HEK293 (cell line): ENCODE data around the gene NRL.

Experiments used
- CTCF ChIA-PET: fragments of 350-600 bp; formaldehyde crosslinking; extraction: SDS; loops from one replicate; lab custom pipeline; 2021; ENCODE audit warnings: antibody characterized with exemption; lab: Yijun Ruan, JAX
- POLR2A ChIA-PET: fragments of 300-600 bp; formaldehyde crosslinking; extraction: SDS; loops from one replicate; lab custom pipeline; 2020; ENCODE audit warnings: antibody characterized with exemption, inconsistent platforms; lab: Yijun Ruan, JAX
- H3K27ac ChIP-seq: fragments of 200-500 bp; sonication (Bioruptor generic); 2 replicates; pipeline ENCODE4 v1.5.1; 2014; ENCODE audit warnings: low read depth, low read length, control low read depth, inconsistent platforms; ENCODE audit errors: extremely low read depth
- H3K36me3 ChIP-seq, 2 experiments: fragments of 200-500 bp in 1 of 2; sonication (Bioruptor generic) in 1 of 2; 1 replicate in 1 of 2; 2 replicates in 1 of 2; pipeline ENCODE4 v1.5.1; 2014 to 2017; ENCODE audit warnings: inconsistent platforms in 2 of 2, low read length in 2 of 2; ENCODE audit not compliant: control insufficient read depth in 2 of 2, insufficient read depth in 1 of 2
- H3K4me1 ChIP-seq: fragments of 200-500 bp; sonication (Bioruptor generic); 2 replicates; pipeline ENCODE4 v1.5.1; 2014; ENCODE audit warnings: mild to moderate bottlenecking, low read length, inconsistent platforms; ENCODE audit not compliant: control insufficient read depth, insufficient read depth
- H3K4me3 ChIP-seq: 2 replicates; pipeline ENCODE4 v1.5.1; 2011; ENCODE audit warnings: low read depth, mild to moderate bottlenecking, control low read depth, low read length, moderate library complexity
- H3K9me3 ChIP-seq: fragments of 200-500 bp; sonication (Bioruptor generic); 2 replicates; pipeline ENCODE4 v1.5.1; 2014; ENCODE audit warnings: low read depth, low read length, inconsistent platforms; ENCODE audit not compliant: control insufficient read depth, insufficient read depth
- FEZF1 ChIP-seq: fragments of 450-650 bp; formaldehyde crosslinking; IDR thresholded peaks from 2 replicates; pipeline ENCODE4 v1.5.1; 2016; ENCODE audit warnings: missing biosample characterization, missing genetic modification characterization
- GLIS1 ChIP-seq: fragments of 450-650 bp; formaldehyde crosslinking; IDR thresholded peaks from 2 replicates; pipeline ENCODE4 v1.5.1; 2016; ENCODE audit warnings: missing biosample characterization, missing genetic modification characterization
- GLIS2 ChIP-seq: fragments of 450-650 bp; formaldehyde crosslinking; IDR thresholded peaks from 2 replicates; pipeline ENCODE4 v1.5.1; 2016; ENCODE audit warnings: missing biosample characterization, missing genetic modification characterization
- MEIS1 ChIP-seq: sonication (generic); formaldehyde crosslinking; IDR thresholded peaks from 2 replicates; pipeline ENCODE4 v1.8.1; 2022; ENCODE audit warnings: missing genetic modification reagents, mild to moderate bottlenecking, borderline replicate concordance
- PRDM4 ChIP-seq: fragments of 450-650 bp; formaldehyde crosslinking; IDR thresholded peaks from 2 replicates; pipeline ENCODE4 v1.5.1; 2017; ENCODE audit warnings: missing biosample characterization, missing genetic modification characterization
- REST ChIP-seq: fragments of 450-650 bp; formaldehyde crosslinking; IDR thresholded peaks from 2 replicates; pipeline ENCODE4 v1.5.1; 2016; ENCODE audit warnings: missing biosample characterization, missing genetic modification characterization
- SP7 ChIP-seq: fragments of 450-650 bp; formaldehyde crosslinking; IDR thresholded peaks from 2 replicates; pipeline ENCODE4 v1.5.1; 2016; ENCODE audit warnings: missing biosample characterization, missing genetic modification characterization
- ZBTB20 ChIP-seq: fragments of 450-650 bp; formaldehyde crosslinking; IDR thresholded peaks from 2 replicates; pipeline ENCODE4 v1.5.1; 2016; ENCODE audit warnings: missing biosample characterization, missing genetic modification characterization
- ZBTB44 ChIP-seq: fragments of 450-650 bp; IDR thresholded peaks from 2 replicates; pipeline ENCODE4 v1.5.1; 2018; ENCODE audit warnings: missing biosample characterization, mild to moderate bottlenecking, missing genetic modification characterization
- ZBTB8A ChIP-seq: fragments of 450-650 bp; formaldehyde crosslinking; IDR thresholded peaks from 2 replicates; pipeline ENCODE4 v1.5.1; 2016; ENCODE audit warnings: missing biosample characterization, missing genetic modification characterization
- ZFP3 ChIP-seq: fragments of 450-650 bp; formaldehyde crosslinking; IDR thresholded peaks from 2 replicates; pipeline ENCODE4 v1.5.1; 2016; ENCODE audit warnings: low read depth, missing biosample characterization, missing genetic modification characterization
- ZFP41 ChIP-seq: fragments of 450-650 bp; formaldehyde crosslinking; IDR thresholded peaks from 2 replicates; pipeline ENCODE4 v1.5.1; 2016; ENCODE audit warnings: missing biosample characterization, missing genetic modification characterization, borderline replicate concordance
- ZIC2 ChIP-seq: fragments of 450-650 bp; formaldehyde crosslinking; IDR thresholded peaks from 2 replicates; pipeline ENCODE4 v1.5.1; 2016; ENCODE audit warnings: missing biosample characterization, missing genetic modification characterization
- ZNF354C ChIP-seq: fragments of 450-650 bp; formaldehyde crosslinking; IDR thresholded peaks from 2 replicates; pipeline ENCODE4 v1.5.1; 2016; ENCODE audit warnings: missing biosample characterization, missing genetic modification characterization, low read depth, borderline replicate concordance
- ZNF416 ChIP-seq: fragments of 450-650 bp; formaldehyde crosslinking; IDR thresholded peaks from 2 replicates; pipeline ENCODE4 v1.5.1; 2016; ENCODE audit warnings: missing biosample characterization, missing genetic modification characterization
- ZNF558 ChIP-seq: fragments of 450-650 bp; formaldehyde crosslinking; IDR thresholded peaks from 2 replicates; pipeline ENCODE4 v1.5.1; 2016; ENCODE audit warnings: missing biosample characterization, missing genetic modification characterization
- ZNF561 ChIP-seq: fragments of 450-650 bp; IDR thresholded peaks from 2 replicates; pipeline ENCODE4 v1.5.1; 2018; ENCODE audit warnings: missing biosample characterization, missing genetic modification characterization, borderline replicate concordance
- ZNF645 ChIP-seq: fragments of 450-650 bp; formaldehyde crosslinking; IDR thresholded peaks from 2 replicates; pipeline ENCODE4; 2016; ENCODE audit warnings: missing biosample characterization, missing genetic modification characterization
- ZNF792 ChIP-seq: fragments of 450-650 bp; formaldehyde crosslinking; IDR thresholded peaks from 2 replicates; pipeline ENCODE4 v1.5.1; 2016; ENCODE audit warnings: missing biosample characterization, missing genetic modification characterization

Gene NRL

GRCh38 chr14:24078146-24078545 lies 36.6 kb downstream of the NRL start (continued):
- TF ChIP-seq REST (tag by site-specific recombination) (no peak), ZBTB44 (tag by site-specific recombination) (no peak), ZBTB8A (tag by site-specific recombination) (no peak), PRDM4 (tag by site-specific recombination) (no peak), ZNF645 (tag by site-specific recombination) (no peak), ZIC2 (peak; percentile 90), FEZF1 (tag by site-specific recombination) (no peak), ZFP3 (tag by site-specific recombination) (no peak), ZNF354C (no peak), ZNF561 (tag by site-specific recombination) (no peak), ZFP41 (tag by site-specific recombination) (no peak), MEIS1 (CRISPR knock-in tag) (no peak), ZNF792 (tag by site-specific recombination) (no peak), SP7 (tag by site-specific recombination) (peak; percentile 96), GLIS1 (tag by site-specific recombination) (peak; percentile 94), ZNF416 (tag by site-specific recombination) (no peak), GLIS2 (no peak)

- ChIA-PET POLR2A (interaction anchor here (0.5 to 0.6 kb wide), 2 partner anchors 17 to 93 kb away, joined by 3 read pairs; no protein-coding TSS in a partner anchor), CTCF (interaction anchor here (1.1 to 3.9 kb wide), 2 partner anchors 14 to 29 kb away, joined by 3 to 31 read pairs; no protein-coding TSS in a partner anchor)
- H3K9me3 ChIP-seq: no peaks in the 10 kb centered on the region
- TF ChIP-seq ZNF558 (tag by site-specific recombination): no peak
- no peak for TF ChIP-seq ZBTB20 (tag by site-specific recombination)
- no peak for TF ChIP-seq GLIS2
- peaks cover 10% of the 10 kb centered on the region for H3K4me1 ChIP-seq
- H3K36me3 ChIP-seq: no peaks in the 10 kb centered on the region
- no peak overlapping the region for H3K27ac ChIP-seq
- no peak overlapping the region for H3K4me3 ChIP-seq
Measured at GRCh38 chr14:24077086-24077485, 37.7 kb downstream of the NRL start.
